Ishikawa (cell line): ENCODE results near the gene ZMIZ1.

Source experiments
- CEBPB ChIP-seq: IDR thresholded peaks from 2 replicates; pipeline ENCODE4 v1.6.1; 2012
- CREB1 ChIP-seq: IDR thresholded peaks from 2 replicates; pipeline ENCODE4 v1.6.1; 2012; ENCODE audit warnings: low read depth
- EGR1 ChIP-seq: IDR thresholded peaks from 2 replicates; pipeline ENCODE4 v1.6.1; 2012
- EP300 ChIP-seq: IDR thresholded peaks from 2 replicates; pipeline ENCODE4 v1.6.1; 2012; ENCODE audit warnings: borderline replicate concordance
- FOXM1 ChIP-seq: IDR thresholded peaks from 2 replicates; pipeline ENCODE4 v1.6.1; 2012; ENCODE audit warnings: low read depth, borderline replicate concordance
- NFIC ChIP-seq: IDR thresholded peaks from 2 replicates; pipeline ENCODE4 v1.6.1; 2012
- RAD21 ChIP-seq: IDR thresholded peaks from 2 replicates; pipeline ENCODE4 v1.6.1; 2012; ENCODE audit warnings: low read depth
- TAF1 ChIP-seq: IDR thresholded peaks from 2 replicates; pipeline ENCODE4 v1.6.1; 2012; ENCODE audit warnings: low read depth, mild to moderate bottlenecking
- TEAD4 ChIP-seq: IDR thresholded peaks from 2 replicates; pipeline ENCODE4 v1.6.1; 2012
- YY1 ChIP-seq: IDR thresholded peaks from 2 replicates; pipeline ENCODE4 v1.6.1; 2012; ENCODE audit warnings: low read depth
- ZBTB7A ChIP-seq: IDR thresholded peaks from 2 replicates; pipeline ENCODE4 v1.6.1; 2012; ENCODE audit warnings: low read depth
- TF ChIP-seq, protein P1 (sequence below): IDR thresholded peaks from 2 replicates; pipeline ENCODE4 v1.6.1; 2012; ENCODE audit warnings: low read depth, mild to moderate bottlenecking
- TF ChIP-seq, protein P2 (sequence below): IDR thresholded peaks from 2 replicates; pipeline ENCODE4 v1.6.1; 2012
- TF ChIP-seq, protein P3 (sequence below): IDR thresholded peaks from 2 replicates; pipeline ENCODE4 v1.6.1; 2012

DNA sequence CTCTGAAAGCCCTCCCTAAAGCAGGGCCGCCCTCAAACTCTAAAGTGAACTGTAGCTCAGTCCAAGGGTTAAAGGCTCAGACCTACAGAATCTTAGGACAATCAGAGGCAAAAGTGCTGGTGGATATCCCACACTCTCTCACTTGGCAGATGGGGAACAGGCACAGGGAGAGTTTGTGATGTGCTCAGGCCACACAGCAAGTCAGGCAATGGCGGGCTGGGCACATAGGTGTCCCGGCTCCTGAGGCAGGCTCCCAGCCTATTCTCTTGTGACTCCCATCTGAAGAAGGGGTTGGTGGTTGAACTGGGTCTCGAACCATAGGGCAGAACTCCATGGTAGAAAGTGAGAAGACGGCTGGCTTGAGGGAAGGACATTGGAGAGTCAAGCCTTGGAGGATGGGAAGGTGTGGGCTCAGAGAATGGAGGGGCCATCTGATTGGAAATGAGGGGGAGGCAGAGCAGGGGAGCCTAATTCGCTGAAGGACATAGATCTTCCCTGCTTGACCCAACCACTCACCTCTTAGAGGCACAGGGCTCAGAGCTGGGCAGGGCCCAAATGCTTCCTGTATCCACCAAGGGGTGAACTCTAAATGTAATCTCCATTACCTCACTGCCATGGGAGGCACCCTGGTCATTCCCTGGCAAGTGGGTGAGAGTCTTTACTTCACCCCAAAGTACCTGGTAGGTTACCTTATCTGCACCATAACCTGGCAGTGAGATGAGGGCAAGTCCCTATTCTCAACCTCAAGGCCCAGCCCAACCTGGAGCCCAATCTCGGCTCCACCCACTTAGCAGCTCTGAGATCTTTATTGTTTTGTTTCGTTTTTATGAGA, 4.9 kb upstream of the ZMIZ1 start:
- TF ChIP-seq, protein P1, sequence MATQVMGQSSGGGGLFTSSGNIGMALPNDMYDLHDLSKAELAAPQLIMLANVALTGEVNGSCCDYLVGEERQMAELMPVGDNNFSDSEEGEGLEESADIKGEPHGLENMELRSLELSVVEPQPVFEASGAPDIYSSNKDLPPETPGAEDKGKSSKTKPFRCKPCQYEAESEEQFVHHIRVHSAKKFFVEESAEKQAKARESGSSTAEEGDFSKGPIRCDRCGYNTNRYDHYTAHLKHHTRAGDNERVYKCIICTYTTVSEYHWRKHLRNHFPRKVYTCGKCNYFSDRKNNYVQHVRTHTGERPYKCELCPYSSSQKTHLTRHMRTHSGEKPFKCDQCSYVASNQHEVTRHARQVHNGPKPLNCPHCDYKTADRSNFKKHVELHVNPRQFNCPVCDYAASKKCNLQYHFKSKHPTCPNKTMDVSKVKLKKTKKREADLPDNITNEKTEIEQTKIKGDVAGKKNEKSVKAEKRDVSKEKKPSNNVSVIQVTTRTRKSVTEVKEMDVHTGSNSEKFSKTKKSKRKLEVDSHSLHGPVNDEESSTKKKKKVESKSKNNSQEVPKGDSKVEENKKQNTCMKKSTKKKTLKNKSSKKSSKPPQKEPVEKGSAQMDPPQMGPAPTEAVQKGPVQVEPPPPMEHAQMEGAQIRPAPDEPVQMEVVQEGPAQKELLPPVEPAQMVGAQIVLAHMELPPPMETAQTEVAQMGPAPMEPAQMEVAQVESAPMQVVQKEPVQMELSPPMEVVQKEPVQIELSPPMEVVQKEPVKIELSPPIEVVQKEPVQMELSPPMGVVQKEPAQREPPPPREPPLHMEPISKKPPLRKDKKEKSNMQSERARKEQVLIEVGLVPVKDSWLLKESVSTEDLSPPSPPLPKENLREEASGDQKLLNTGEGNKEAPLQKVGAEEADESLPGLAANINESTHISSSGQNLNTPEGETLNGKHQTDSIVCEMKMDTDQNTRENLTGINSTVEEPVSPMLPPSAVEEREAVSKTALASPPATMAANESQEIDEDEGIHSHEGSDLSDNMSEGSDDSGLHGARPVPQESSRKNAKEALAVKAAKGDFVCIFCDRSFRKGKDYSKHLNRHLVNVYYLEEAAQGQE: no peak
- no peak for TF ChIP-seq RAD21
- no peak for TF ChIP-seq TAF1
- TF ChIP-seq, protein P2, sequence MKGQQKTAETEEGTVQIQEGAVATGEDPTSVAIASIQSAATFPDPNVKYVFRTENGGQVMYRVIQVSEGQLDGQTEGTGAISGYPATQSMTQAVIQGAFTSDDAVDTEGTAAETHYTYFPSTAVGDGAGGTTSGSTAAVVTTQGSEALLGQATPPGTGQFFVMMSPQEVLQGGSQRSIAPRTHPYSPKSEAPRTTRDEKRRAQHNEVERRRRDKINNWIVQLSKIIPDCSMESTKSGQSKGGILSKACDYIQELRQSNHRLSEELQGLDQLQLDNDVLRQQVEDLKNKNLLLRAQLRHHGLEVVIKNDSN: no peak
- no peak for TF ChIP-seq NFIC
- TF ChIP-seq FOXM1: no peak
- TF ChIP-seq, protein P3, sequence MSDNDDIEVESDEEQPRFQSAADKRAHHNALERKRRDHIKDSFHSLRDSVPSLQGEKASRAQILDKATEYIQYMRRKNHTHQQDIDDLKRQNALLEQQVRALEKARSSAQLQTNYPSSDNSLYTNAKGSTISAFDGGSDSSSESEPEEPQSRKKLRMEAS: no peak
- no peak for TF ChIP-seq CEBPB
- TF ChIP-seq CREB1: no peak
- no peak for TF ChIP-seq ZBTB7A
- TF ChIP-seq TEAD4: no peak
- no peak for TF ChIP-seq EP300
- no peak for TF ChIP-seq YY1
- TF ChIP-seq EGR1: no peak
